Vagina (tissue), 2 donors: Measurements from ENCODE around the gene PDE1C.

ENCODE experiments used
- CTCF ChIP-seq, 3 experiments: fragments of 450-650 bp in 2 of 3; fragments of 200-600 bp in 1 of 3; sonication (generic) in 1 of 3; IDR thresholded peaks; one replicate each; pipeline ENCODE4 v1.5.1; 2017 to 2019; ENCODE audit warnings: antibody characterized with exemption in 3 of 3, mild to moderate bottlenecking in 2 of 3, moderate library complexity in 2 of 3
- POLR2A ChIP-seq, 2 donors: fragments of 450-650 bp; IDR thresholded peaks; one replicate each; pipeline ENCODE4 v1.6.1; 2017; ENCODE audit warnings: antibody characterized with exemption in 2 of 2, mild to moderate bottlenecking in 2 of 2, moderate library complexity in 2 of 2

- no peak for TF ChIP-seq POLR2A (IDR thresholded peaks at IDR 0.05)
- TF ChIP-seq CTCF (IDR thresholded peaks at IDR 0.05), result no peak
These were observed 75.1 kb downstream of the PDE1C start for GRCh38 chr7:31995134-31995533.
